K562 (cell line): Measurements from ENCODE around the gene SLC39A6. TPM values are rescaled to one million over a fixed set of nuclear protein-coding genes. Genes with fewer than 3 reads are reported as not detected.

Experiments used
- CHD2 ChIP-seq: IDR thresholded peaks from 2 replicates; pipeline ENCODE4 v1.6.1; 2011; ENCODE audit warnings: low read depth, low read length
- HCFC1 ChIP-seq: IDR thresholded peaks from 2 replicates; pipeline ENCODE4 v1.6.1; 2012; ENCODE audit warnings: low read depth, low read length, improper control_type of control experiment
- SMARCB1 ChIP-seq: IDR thresholded peaks from 2 replicates; pipeline ENCODE4 v1.6.1; 2011; ENCODE audit warnings: improper control_type of control experiment, low read depth; ENCODE audit not compliant: insufficient read length
- polyA plus RNA-seq, 8 experiments: library from polyadenylated mRNA; depleted of rRNA in 4 of 8; stranded (reverse) in 5 of 8; unstranded in 3 of 8; fragments of >200 nt; fragmentation: Nextera tagmentation in 2 of 8; fragmentation: Illumina TruSeq in 1 of 8; extraction: Ambion mirVana in 2 of 8; extraction: Trizol in 1 of 8; gene quantifications; 2 replicates each; pipeline versions ENCODE4 v1.2.1 to v1.2.3, GENCODE V29; 2011 to 2014; ENCODE audit warnings: inconsistent platforms in 1 of 8, missing spikeins in 1 of 8
- total RNA-seq, 7 experiments: library from RNA; depleted of rRNA in 6 of 7; stranded (reverse); fragments of >200 nt in 6 of 7; fragmentation: Illumina TruSeq in 2 of 7; extraction: Trizol in 2 of 7; gene quantifications; 2 replicates each; pipeline versions ENCODE4 v1.2.1 to v1.2.3, GENCODE V29; 2011 to 2021; ENCODE audit warnings: low replicate concordance in 1 of 7
- TF ChIP-seq, protein P1 (sequence below): fragments of 450-650 bp; IDR thresholded peaks from 2 replicates; pipeline ENCODE4 v1.6.1; 2016; ENCODE audit warnings: low read depth
- TF ChIP-seq, protein P2 (sequence below): fragments of 450-650 bp; IDR thresholded peaks from 2 replicates; pipeline ENCODE4 v1.6.1; 2016; ENCODE audit warnings: antibody characterized with exemption

SLC39A6 gene
- total and polyA plus RNA-seq, 9 of the 15 experiments (the other 6 are each of a cell fraction or from before 2014, with no cell fraction given): 5.6 to 23.8 (median 17.4) TPM

- TF ChIP-seq, protein P1, sequence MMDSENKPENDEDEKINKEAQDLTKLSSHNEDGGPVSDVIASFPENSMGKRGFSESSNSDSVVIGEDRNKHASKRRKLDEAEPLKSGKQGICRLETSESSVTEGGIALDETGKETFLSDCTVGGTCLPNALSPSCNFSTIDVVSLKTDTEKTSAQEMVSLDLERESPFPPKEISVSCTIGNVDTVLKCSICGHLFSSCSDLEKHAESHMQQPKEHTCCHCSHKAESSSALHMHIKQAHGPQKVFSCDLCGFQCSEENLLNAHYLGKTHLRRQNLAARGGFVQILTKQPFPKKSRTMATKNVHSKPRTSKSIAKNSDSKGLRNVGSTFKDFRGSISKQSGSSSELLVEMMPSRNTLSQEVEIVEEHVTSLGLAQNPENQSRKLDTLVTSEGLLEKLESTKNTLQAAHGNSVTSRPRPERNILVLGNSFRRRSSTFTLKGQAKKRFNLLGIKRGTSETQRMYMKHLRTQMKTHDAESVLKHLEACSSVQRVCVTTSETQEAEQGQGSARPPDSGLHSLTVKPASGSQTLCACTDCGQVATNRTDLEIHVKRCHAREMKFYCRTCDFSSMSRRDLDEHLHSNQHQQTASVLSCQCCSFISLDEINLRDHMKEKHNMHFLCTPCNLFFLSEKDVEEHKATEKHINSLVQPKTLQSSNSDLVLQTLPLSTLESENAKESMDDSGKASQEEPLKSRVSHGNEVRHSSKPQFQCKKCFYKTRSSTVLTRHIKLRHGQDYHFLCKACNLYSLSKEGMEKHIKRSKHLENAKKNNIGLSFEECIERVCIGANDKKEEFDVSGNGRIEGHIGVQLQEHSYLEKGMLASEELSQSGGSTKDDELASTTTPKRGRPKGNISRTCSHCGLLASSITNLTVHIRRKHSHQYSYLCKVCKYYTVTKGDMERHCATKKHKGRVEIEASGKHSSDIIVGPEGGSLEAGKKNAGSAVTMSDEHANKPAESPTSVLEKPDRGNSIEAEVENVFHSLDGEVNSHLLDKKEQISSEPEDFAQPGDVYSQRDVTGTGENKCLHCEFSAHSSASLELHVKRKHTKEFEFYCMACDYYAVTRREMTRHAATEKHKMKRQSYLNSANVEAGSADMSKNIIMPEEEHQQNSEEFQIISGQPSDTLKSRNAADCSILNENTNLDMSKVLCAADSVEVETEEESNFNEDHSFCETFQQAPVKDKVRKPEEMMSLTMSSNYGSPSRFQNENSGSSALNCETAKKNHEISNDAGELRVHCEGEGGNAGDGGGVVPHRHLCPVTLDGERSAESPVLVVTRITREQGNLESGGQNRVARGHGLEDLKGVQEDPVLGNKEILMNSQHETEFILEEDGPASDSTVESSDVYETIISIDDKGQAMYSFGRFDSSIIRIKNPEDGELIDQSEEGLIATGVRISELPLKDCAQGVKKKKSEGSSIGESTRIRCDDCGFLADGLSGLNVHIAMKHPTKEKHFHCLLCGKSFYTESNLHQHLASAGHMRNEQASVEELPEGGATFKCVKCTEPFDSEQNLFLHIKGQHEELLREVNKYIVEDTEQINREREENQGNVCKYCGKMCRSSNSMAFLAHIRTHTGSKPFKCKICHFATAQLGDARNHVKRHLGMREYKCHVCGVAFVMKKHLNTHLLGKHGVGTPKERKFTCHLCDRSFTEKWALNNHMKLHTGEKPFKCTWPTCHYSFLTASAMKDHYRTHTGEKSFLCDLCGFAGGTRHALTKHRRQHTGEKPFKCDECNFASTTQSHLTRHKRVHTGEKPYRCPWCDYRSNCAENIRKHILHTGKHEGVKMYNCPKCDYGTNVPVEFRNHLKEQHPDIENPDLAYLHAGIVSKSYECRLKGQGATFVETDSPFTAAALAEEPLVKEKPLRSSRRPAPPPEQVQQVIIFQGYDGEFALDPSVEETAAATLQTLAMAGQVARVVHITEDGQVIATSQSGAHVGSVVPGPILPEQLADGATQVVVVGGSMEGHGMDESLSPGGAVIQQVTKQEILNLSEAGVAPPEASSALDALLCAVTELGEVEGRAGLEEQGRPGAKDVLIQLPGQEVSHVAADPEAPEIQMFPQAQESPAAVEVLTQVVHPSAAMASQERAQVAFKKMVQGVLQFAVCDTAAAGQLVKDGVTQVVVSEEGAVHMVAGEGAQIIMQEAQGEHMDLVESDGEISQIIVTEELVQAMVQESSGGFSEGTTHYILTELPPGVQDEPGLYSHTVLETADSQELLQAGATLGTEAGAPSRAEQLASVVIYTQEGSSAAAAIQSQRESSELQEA: no peak
- TF ChIP-seq SMARCB1: no peak
- TF ChIP-seq, protein P2, sequence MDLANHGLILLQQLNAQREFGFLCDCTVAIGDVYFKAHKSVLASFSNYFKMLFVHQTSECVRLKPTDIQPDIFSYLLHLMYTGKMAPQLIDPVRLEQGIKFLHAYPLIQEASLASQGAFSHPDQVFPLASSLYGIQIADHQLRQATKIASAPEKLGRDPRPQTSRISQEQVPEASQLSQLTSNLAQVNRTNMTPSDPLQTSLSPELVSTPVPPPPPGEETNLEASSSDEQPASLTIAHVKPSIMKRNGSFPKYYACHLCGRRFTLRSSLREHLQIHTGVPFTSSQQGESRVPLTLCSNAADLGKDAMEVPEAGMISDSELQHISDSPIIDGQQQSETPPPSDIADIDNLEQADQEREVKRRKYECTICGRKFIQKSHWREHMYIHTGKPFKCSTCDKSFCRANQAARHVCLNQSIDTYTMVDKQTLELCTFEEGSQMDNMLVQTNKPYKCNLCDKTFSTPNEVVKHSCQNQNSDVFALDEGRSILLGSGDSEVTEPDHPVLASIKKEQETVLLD: no peak
- no peak for TF ChIP-seq CHD2
- no peak for TF ChIP-seq HCFC1
Observed at GRCh38 chr18:36167692-36168218, 38.6 kb upstream of the SLC39A6 start (continued).
